HEK293 (cell line): ENCODE data around the gene PSMD2.

Source experiments
- CTCF ChIA-PET: fragments of 350-600 bp; formaldehyde crosslinking; extraction: SDS; loops from one replicate; lab custom pipeline; 2021; ENCODE audit warnings: antibody characterized with exemption; lab: Yijun Ruan, JAX
- POLR2A ChIA-PET: fragments of 300-600 bp; formaldehyde crosslinking; extraction: SDS; loops from one replicate; lab custom pipeline; 2020; ENCODE audit warnings: antibody characterized with exemption, inconsistent platforms; lab: Yijun Ruan, JAX
- H3K27ac ChIP-seq: fragments of 200-500 bp; sonication (Bioruptor generic); 2 replicates; pipeline ENCODE4 v1.5.1; 2014; ENCODE audit warnings: low read depth, low read length, control low read depth, inconsistent platforms; ENCODE audit errors: extremely low read depth
- H3K36me3 ChIP-seq, 2 experiments: fragments of 200-500 bp in 1 of 2; sonication (Bioruptor generic) in 1 of 2; 1 replicate in 1 of 2; 2 replicates in 1 of 2; pipeline ENCODE4 v1.5.1; 2014 to 2017; ENCODE audit warnings: inconsistent platforms in 2 of 2, low read length in 2 of 2; ENCODE audit not compliant: control insufficient read depth in 2 of 2, insufficient read depth in 1 of 2
- H3K4me1 ChIP-seq: fragments of 200-500 bp; sonication (Bioruptor generic); 2 replicates; pipeline ENCODE4 v1.5.1; 2014; ENCODE audit warnings: mild to moderate bottlenecking, low read length, inconsistent platforms; ENCODE audit not compliant: control insufficient read depth, insufficient read depth
- H3K4me3 ChIP-seq: 2 replicates; pipeline ENCODE4 v1.5.1; 2011; ENCODE audit warnings: low read depth, mild to moderate bottlenecking, control low read depth, low read length, moderate library complexity
- H3K9me3 ChIP-seq: fragments of 200-500 bp; sonication (Bioruptor generic); 2 replicates; pipeline ENCODE4 v1.5.1; 2014; ENCODE audit warnings: low read depth, low read length, inconsistent platforms; ENCODE audit not compliant: control insufficient read depth, insufficient read depth
- GLIS2 ChIP-seq: fragments of 450-650 bp; formaldehyde crosslinking; IDR thresholded peaks from 2 replicates; pipeline ENCODE4 v1.5.1; 2016; ENCODE audit warnings: missing biosample characterization, missing genetic modification characterization
- HOXC10 ChIP-seq: sonication (generic); formaldehyde crosslinking; IDR thresholded peaks from 2 replicates; pipeline ENCODE4 v1.8.1; 2023; ENCODE audit warnings: mild to moderate bottlenecking, missing genetic modification reagents
- KLF1 ChIP-seq: fragments of 450-650 bp; formaldehyde crosslinking; IDR thresholded peaks from 2 replicates; pipeline ENCODE4 v1.5.1; 2016; ENCODE audit warnings: missing biosample characterization, missing genetic modification characterization
- KLF17 ChIP-seq: fragments of 450-650 bp; formaldehyde crosslinking; IDR thresholded peaks from 2 replicates; pipeline ENCODE4 v1.5.1; 2016; ENCODE audit warnings: missing biosample characterization, missing genetic modification characterization
- KLF8 ChIP-seq: fragments of 450-650 bp; formaldehyde crosslinking; IDR thresholded peaks from 2 replicates; pipeline ENCODE4 v1.5.1; 2016; ENCODE audit warnings: missing biosample characterization, missing genetic modification characterization
- KLF9 ChIP-seq: fragments of 450-650 bp; formaldehyde crosslinking; IDR thresholded peaks from 2 replicates; pipeline ENCODE4 v1.5.1; 2016; ENCODE audit warnings: missing biosample characterization, missing genetic modification characterization, low read depth
- OSR2 ChIP-seq: fragments of 450-650 bp; formaldehyde crosslinking; IDR thresholded peaks from 2 replicates; pipeline ENCODE4 v1.5.1; 2016; ENCODE audit warnings: missing biosample characterization, missing genetic modification characterization
- TRIM28 ChIP-seq: IDR thresholded peaks from 2 replicates; pipeline ENCODE4 v1.6.1; 2011; ENCODE audit warnings: low read length, control low read depth, borderline replicate concordance
- ZBTB1 ChIP-seq: fragments of 450-650 bp; formaldehyde crosslinking; IDR thresholded peaks from 2 replicates; pipeline ENCODE4 v1.5.1; 2016; ENCODE audit warnings: missing biosample characterization, missing genetic modification characterization
- ZBTB21 ChIP-seq: fragments of 450-650 bp; formaldehyde crosslinking; IDR thresholded peaks from 2 replicates; pipeline ENCODE4 v1.5.1; 2017; ENCODE audit warnings: missing biosample characterization, missing genetic modification characterization
- ZBTB44 ChIP-seq: fragments of 450-650 bp; IDR thresholded peaks from 2 replicates; pipeline ENCODE4 v1.5.1; 2018; ENCODE audit warnings: missing biosample characterization, mild to moderate bottlenecking, missing genetic modification characterization
- ZBTB8A ChIP-seq: fragments of 450-650 bp; formaldehyde crosslinking; IDR thresholded peaks from 2 replicates; pipeline ENCODE4 v1.5.1; 2016; ENCODE audit warnings: missing biosample characterization, missing genetic modification characterization
- ZEB2 ChIP-seq: fragments of 450-650 bp; formaldehyde crosslinking; IDR thresholded peaks from 2 replicates; pipeline ENCODE4 v1.5.1; 2016; ENCODE audit warnings: missing biosample characterization, missing genetic modification characterization
- ZFP37 ChIP-seq: fragments of 450-650 bp; formaldehyde crosslinking; IDR thresholded peaks from 2 replicates; pipeline ENCODE4 v1.5.1; 2016; ENCODE audit warnings: missing biosample characterization, missing genetic modification characterization
- ZNF10 ChIP-seq: fragments of 450-650 bp; formaldehyde crosslinking; IDR thresholded peaks from 2 replicates; pipeline ENCODE4 v1.5.1; 2017; ENCODE audit warnings: missing biosample characterization, missing genetic modification characterization
- ZNF157 ChIP-seq: fragments of 450-650 bp; formaldehyde crosslinking; IDR thresholded peaks from 2 replicates; pipeline ENCODE4 v1.5.1; 2016; ENCODE audit warnings: missing biosample characterization, missing genetic modification characterization
- ZNF175 ChIP-seq: fragments of 450-650 bp; formaldehyde crosslinking; IDR thresholded peaks from 2 replicates; pipeline ENCODE4 v1.5.1; 2016; ENCODE audit warnings: missing biosample characterization, missing genetic modification characterization
- ZNF214 ChIP-seq: fragments of 450-650 bp; formaldehyde crosslinking; IDR thresholded peaks from 2 replicates; pipeline ENCODE4 v1.5.1; 2017; ENCODE audit warnings: missing biosample characterization, mild to moderate bottlenecking, missing genetic modification characterization, borderline replicate concordance
- ZNF302 ChIP-seq: fragments of 450-650 bp; formaldehyde crosslinking; IDR thresholded peaks from 2 replicates; pipeline ENCODE4 v1.5.1; 2016; ENCODE audit warnings: missing biosample characterization, missing genetic modification characterization, low read depth
- ZNF37A ChIP-seq: fragments of 450-650 bp; IDR thresholded peaks from 2 replicates; pipeline ENCODE4 v1.5.1; 2018; ENCODE audit warnings: missing biosample characterization, missing genetic modification characterization
- ZNF398 ChIP-seq: fragments of 450-650 bp; formaldehyde crosslinking; IDR thresholded peaks from 2 replicates; pipeline ENCODE4 v1.5.1; 2017; ENCODE audit warnings: missing biosample characterization, missing genetic modification characterization
- ZNF473 ChIP-seq: fragments of 450-650 bp; formaldehyde crosslinking; IDR thresholded peaks from 2 replicates; pipeline ENCODE4 v1.5.1; 2017; ENCODE audit warnings: missing biosample characterization, missing genetic modification characterization
- ZNF548 ChIP-seq: fragments of 450-650 bp; formaldehyde crosslinking; IDR thresholded peaks from 2 replicates; pipeline ENCODE4 v1.5.1; 2016; ENCODE audit warnings: missing biosample characterization, missing genetic modification characterization
- ZNF580 ChIP-seq: fragments of 450-650 bp; formaldehyde crosslinking; IDR thresholded peaks from 2 replicates; pipeline ENCODE4 v1.5.1; 2016; ENCODE audit warnings: missing biosample characterization, missing genetic modification characterization
- ZNF610 ChIP-seq: fragments of 450-650 bp; formaldehyde crosslinking; IDR thresholded peaks from 2 replicates; pipeline ENCODE4 v1.5.1; 2016; ENCODE audit warnings: missing biosample characterization, missing genetic modification characterization, borderline replicate concordance
- ZNF645 ChIP-seq: fragments of 450-650 bp; formaldehyde crosslinking; IDR thresholded peaks from 2 replicates; pipeline ENCODE4; 2016; ENCODE audit warnings: missing biosample characterization, missing genetic modification characterization
- ZNF654 ChIP-seq: fragments of 450-650 bp; formaldehyde crosslinking; IDR thresholded peaks from 2 replicates; pipeline ENCODE4 v1.5.1; 2016; ENCODE audit warnings: low read depth, missing biosample characterization, missing genetic modification characterization
- ZNF660 ChIP-seq: fragments of 450-650 bp; IDR thresholded peaks from 2 replicates; pipeline ENCODE4 v1.5.1; 2018; ENCODE audit warnings: missing biosample characterization, mild to moderate bottlenecking, missing genetic modification characterization
- ZNF701 ChIP-seq: fragments of 450-650 bp; formaldehyde crosslinking; IDR thresholded peaks from 2 replicates; pipeline ENCODE4 v1.5.1; 2016; ENCODE audit warnings: missing biosample characterization, missing genetic modification characterization
- ZXDB ChIP-seq: fragments of 450-650 bp; formaldehyde crosslinking; IDR thresholded peaks from 2 replicates; pipeline ENCODE4 v1.5.1; 2016; ENCODE audit warnings: missing biosample characterization, missing genetic modification characterization

Gene PSMD2

GRCh38 chr3:184320104-184320445 is 21.0 kb downstream of the PSMD2 start:
- peaks cover 25 to 99% of the 10 kb centered on the region in 2 experiments for H3K36me3 ChIP-seq
- H3K4me1 ChIP-seq: peaks cover 4% of the 10 kb centered on the region; the same call in 1 of the 2 replicates
- H3K9me3 ChIP-seq: no peaks in the 10 kb centered on the region
- no peak overlapping the region for H3K4me3 ChIP-seq
- ChIA-PET CTCF (no interaction called here), POLR2A (interaction anchor here (0.9 to 1.4 kb wide), 5 partner anchors 9 to 42 kb away, joined by 3 to 4 read pairs (median 3); no protein-coding TSS in a partner anchor)
- 0 out of 2 replicates have a peak, but pooled peaks have one; percentile 20 for TF ChIP-seq KLF1 (tag by site-specific recombination)
- TF ChIP-seq ZBTB44 (tag by site-specific recombination): no peak
- TF ChIP-seq GLIS2 (tag by site-specific recombination): 0 out of 2 replicates have a peak, but pooled peaks have one; percentile 38
- TF ChIP-seq ZEB2: no peak
- no peak for TF ChIP-seq ZNF10
- TF ChIP-seq ZBTB1: no peak
- TF ChIP-seq KLF17: no peak
- TF ChIP-seq KLF9: peak; percentile 29; the same call in 1 of the 2 replicates
- no peak for TF ChIP-seq ZNF548 (tag by site-specific recombination)
- TF ChIP-seq ZNF302: no peak
- TF ChIP-seq ZNF610 (tag by site-specific recombination): no peak
- no peak for TF ChIP-seq ZNF175 (tag by site-specific recombination)
- no peak for TF ChIP-seq TRIM28
- TF ChIP-seq ZNF654: no peak
- 0 out of 2 replicates have a peak, but pooled peaks have one; percentile 24 for TF ChIP-seq ZNF660
- no peak for TF ChIP-seq ZNF157 (tag by site-specific recombination)
- TF ChIP-seq OSR2 (tag by site-specific recombination): no peak
- TF ChIP-seq ZNF701: no peak
- no peak for TF ChIP-seq ZFP37 (tag by site-specific recombination)
- TF ChIP-seq HOXC10: no peak
- no peak for TF ChIP-seq ZNF473 (tag by site-specific recombination)
- no peak for TF ChIP-seq ZBTB21 (tag by site-specific recombination)
- no peak for TF ChIP-seq ZNF214 (tag by site-specific recombination)
- TF ChIP-seq ZXDB (tag by site-specific recombination): no peak
- no peak for TF ChIP-seq ZNF37A
- TF ChIP-seq ZNF398 (tag by site-specific recombination): peak; percentile 39; the same call in 1 of the 2 replicates
- TF ChIP-seq KLF8: no peak
- peak; percentile 80 for TF ChIP-seq ZBTB8A (tag by site-specific recombination)
- no peak for TF ChIP-seq ZNF580 (tag by site-specific recombination)
- no peak for TF ChIP-seq ZNF645
- no peak overlapping the region for H3K27ac ChIP-seq
